GM19467 (cell line): ENCODE data around the gene NMRAL1.

Experiments used
- ATAC-seq: cut with Tn5 transposase; IDR thresholded peaks from one replicate; pipeline ENCODE4 v1.9.1; 2021; ENCODE audit warnings: mild to moderate bottlenecking, moderate library complexity; ENCODE audit not compliant: unreplicated experiment

Gene NMRAL1

GRCh38 chr16:4467916-4468315, 6.5 kb downstream of the NMRAL1 start:
- no peak for ATAC-seq

- no peak for ATAC-seq
These were observed 8.2 kb downstream of the NMRAL1 start for GRCh38 chr16:4465977-4466779.

- ATAC-seq: no peak
These were observed 10.8 kb downstream of the NMRAL1 start for GRCh38 chr16:4463522-4464163.

- ATAC-seq: no peak
These were observed 13.0 kb downstream of the NMRAL1 start for GRCh38 chr16:4461250-4462085.

GRCh38 chr16:4460936-4461249, 13.5 kb downstream of the NMRAL1 start:
- no peak for ATAC-seq

GRCh38 chr16:4455951-4456350, 18.5 kb downstream of the NMRAL1 start:
- ATAC-seq: no peak

GRCh38 chr16:4455081-4455480, 19.3 kb downstream of the NMRAL1 start:
- no peak for ATAC-seq

- no peak for ATAC-seq
These were observed 19.8 kb downstream of the NMRAL1 start for GRCh38 chr16:4454623-4455022.

GRCh38 chr16:4452674-4453073, 21.8 kb downstream of the NMRAL1 start:
- no peak for ATAC-seq

GRCh38 chr16:4450931-4451519, 23.4 kb downstream of the NMRAL1 start:
- no peak for ATAC-seq

- no peak for ATAC-seq
These were observed 24.0 kb downstream of the NMRAL1 start for GRCh38 chr16:4450430-4450829.

GRCh38 chr16:4443986-4444385, 30.4 kb downstream of the NMRAL1 start:
- no peak for ATAC-seq

- no peak for ATAC-seq
These were observed 31.2 kb downstream of the NMRAL1 start for GRCh38 chr16:4443271-4443670.

- no peak for ATAC-seq
These were observed 32.1 kb downstream of the NMRAL1 start for GRCh38 chr16:4442371-4442770.

- ATAC-seq: no peak
These were observed 37.1 kb downstream of the NMRAL1 start for GRCh38 chr16:4437366-4437765.

GRCh38 chr16:4435337-4436067, 38.9 kb downstream of the NMRAL1 start:
- no peak for ATAC-seq

- no peak for ATAC-seq
These were observed 40.3 kb downstream of the NMRAL1 start for GRCh38 chr16:4433914-4434787.

- no peak for ATAC-seq
These were observed 41.2 kb downstream of the NMRAL1 start for GRCh38 chr16:4433228-4433627.

GRCh38 chr16:4431023-4431422, 43.4 kb downstream of the NMRAL1 start:
- ATAC-seq: no peak

GRCh38 chr16:4428500-4428899, 45.9 kb downstream of the NMRAL1 start:
- no peak for ATAC-seq
